ENCODE results near the gene PRRG4. TPM values are rescaled to one million over a fixed set of nuclear protein-coding genes. Genes with fewer than 3 reads are reported as not detected.

PRRG4 gene
- total and polyA plus RNA-seq, 2 of the 13 experiments (the other 11 are each of a cell fraction or from before 2014, with no cell fraction given), result 0.24 to 0.95 TPM

DNA sequence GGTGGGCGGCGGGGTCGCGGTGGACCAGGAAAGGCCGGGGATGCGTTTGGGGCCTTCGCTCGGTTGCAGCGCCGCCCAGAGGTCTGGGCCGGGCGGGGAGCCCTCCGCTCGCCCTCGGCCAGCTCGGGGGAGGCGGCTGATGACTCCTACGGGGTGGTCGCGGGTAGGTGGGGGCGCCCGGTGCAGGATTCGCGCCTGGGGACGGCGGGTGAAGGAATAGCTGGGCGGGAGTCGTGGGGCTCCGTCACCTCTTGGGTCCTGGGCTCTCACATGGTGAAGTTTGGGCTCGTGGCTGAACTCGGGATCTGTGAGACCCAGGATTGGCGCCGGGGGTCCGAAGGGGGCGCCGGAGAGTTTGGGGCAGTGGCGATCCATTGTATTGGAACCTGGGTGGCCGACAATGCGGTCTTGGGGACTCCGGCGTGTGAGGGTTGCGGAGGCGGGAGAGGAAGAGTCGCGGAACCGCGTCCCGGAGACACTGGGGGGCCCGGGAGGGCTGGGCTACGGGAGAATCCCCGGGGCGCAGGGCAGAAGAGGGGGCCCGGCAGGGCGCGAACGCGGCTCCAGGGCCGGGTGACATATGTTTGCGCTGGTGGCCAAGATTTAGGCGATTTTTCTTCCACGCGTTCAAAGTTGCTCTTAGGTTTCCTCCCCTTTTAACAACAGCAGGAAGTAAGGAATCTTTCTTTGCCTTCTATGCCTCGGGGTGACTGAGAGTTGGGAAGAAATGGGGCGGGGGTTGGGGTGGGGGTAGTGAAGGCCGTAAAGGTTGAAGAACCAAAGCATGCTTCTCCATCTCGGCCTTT lies 63.8 kb downstream of the PRRG4 start (continued):
- TF ChIP-seq AGO2 (optimal IDR thresholded peaks at IDR 0.05; ENCODE audit: low read depth, low read length) (peak; percentile 67), YEATS4 (CRISPR knock-in tag; IDR thresholded peaks at IDR 0.05; ENCODE audit: borderline replicate concordance) (peak; percentile 66; the same call in 1 of the 2 replicates), SRSF1 (optimal IDR thresholded peaks at IDR 0.05; ENCODE audit: low read depth, low read length) (peak; percentile 33), SRY (CRISPR knock-in tag; IDR thresholded peaks at IDR 0.05) (peak; percentile 32; the same call in 1 of the 2 replicates), RBM22 (optimal IDR thresholded peaks at IDR 0.05; ENCODE audit: low read length) (no peak), ZNF317 (CRISPR knock-in tag; IDR thresholded peaks at IDR 0.05) (peak; percentile 19; the same call in 1 of the 2 replicates), KLF6 (CRISPR knock-in tag; IDR thresholded peaks at IDR 0.05) (peak; percentile 71; the same call in 1 of the 2 replicates), TCF12 (IDR thresholded peaks at IDR 0.05) (no peak), TCF12 (CRISPR knock-in tag; IDR thresholded peaks at IDR 0.05) (0 out of 2 replicates have a peak, but pooled peaks have one; percentile 12), ZBTB38 (CRISPR knock-in tag; IDR thresholded peaks at IDR 0.05) (no peak), ZNF17 (CRISPR knock-in tag; IDR thresholded peaks at IDR 0.05) (no peak), THAP11 (CRISPR knock-in tag; IDR thresholded peaks at IDR 0.05) (peak; percentile 17; the same call in 1 of the 2 replicates), ZNF605 (CRISPR knock-in tag; IDR thresholded peaks at IDR 0.05) (peak; percentile 67)
- TF ChIP-seq, protein P1, sequence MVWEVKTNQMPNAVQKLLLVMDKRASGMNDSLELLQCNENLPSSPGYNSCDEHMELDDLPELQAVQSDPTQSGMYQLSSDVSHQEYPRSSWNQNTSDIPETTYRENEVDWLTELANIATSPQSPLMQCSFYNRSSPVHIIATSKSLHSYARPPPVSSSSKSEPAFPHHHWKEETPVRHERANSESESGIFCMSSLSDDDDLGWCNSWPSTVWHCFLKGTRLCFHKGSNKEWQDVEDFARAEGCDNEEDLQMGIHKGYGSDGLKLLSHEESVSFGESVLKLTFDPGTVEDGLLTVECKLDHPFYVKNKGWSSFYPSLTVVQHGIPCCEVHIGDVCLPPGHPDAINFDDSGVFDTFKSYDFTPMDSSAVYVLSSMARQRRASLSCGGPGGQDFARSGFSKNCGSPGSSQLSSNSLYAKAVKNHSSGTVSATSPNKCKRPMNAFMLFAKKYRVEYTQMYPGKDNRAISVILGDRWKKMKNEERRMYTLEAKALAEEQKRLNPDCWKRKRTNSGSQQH (CRISPR knock-in tag; IDR thresholded peaks at IDR 0.05; ENCODE audit: low read depth), result 0 out of 2 replicates have a peak, but pooled peaks have one; percentile 15
- TF ChIP-seq, protein P2, sequence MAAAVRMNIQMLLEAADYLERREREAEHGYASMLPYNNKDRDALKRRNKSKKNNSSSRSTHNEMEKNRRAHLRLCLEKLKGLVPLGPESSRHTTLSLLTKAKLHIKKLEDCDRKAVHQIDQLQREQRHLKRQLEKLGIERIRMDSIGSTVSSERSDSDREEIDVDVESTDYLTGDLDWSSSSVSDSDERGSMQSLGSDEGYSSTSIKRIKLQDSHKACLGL (CRISPR knock-in tag; IDR thresholded peaks at IDR 0.05), result peak; percentile 68; the same call in 1 of the 2 replicates
- TF ChIP-seq, protein P3, sequence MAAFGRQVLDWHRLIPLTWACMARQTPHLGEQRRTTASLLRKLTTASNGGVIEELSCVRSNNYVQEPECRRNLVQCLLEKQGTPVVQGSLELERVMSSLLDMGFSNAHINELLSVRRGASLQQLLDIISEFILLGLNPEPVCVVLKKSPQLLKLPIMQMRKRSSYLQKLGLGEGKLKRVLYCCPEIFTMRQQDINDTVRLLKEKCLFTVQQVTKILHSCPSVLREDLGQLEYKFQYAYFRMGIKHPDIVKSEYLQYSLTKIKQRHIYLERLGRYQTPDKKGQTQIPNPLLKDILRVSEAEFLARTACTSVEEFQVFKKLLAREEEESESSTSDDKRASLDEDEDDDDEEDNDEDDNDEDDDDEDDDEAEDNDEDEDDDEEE (CRISPR knock-in tag; IDR thresholded peaks at IDR 0.05), result no peak
- TF ChIP-seq, protein P4, sequence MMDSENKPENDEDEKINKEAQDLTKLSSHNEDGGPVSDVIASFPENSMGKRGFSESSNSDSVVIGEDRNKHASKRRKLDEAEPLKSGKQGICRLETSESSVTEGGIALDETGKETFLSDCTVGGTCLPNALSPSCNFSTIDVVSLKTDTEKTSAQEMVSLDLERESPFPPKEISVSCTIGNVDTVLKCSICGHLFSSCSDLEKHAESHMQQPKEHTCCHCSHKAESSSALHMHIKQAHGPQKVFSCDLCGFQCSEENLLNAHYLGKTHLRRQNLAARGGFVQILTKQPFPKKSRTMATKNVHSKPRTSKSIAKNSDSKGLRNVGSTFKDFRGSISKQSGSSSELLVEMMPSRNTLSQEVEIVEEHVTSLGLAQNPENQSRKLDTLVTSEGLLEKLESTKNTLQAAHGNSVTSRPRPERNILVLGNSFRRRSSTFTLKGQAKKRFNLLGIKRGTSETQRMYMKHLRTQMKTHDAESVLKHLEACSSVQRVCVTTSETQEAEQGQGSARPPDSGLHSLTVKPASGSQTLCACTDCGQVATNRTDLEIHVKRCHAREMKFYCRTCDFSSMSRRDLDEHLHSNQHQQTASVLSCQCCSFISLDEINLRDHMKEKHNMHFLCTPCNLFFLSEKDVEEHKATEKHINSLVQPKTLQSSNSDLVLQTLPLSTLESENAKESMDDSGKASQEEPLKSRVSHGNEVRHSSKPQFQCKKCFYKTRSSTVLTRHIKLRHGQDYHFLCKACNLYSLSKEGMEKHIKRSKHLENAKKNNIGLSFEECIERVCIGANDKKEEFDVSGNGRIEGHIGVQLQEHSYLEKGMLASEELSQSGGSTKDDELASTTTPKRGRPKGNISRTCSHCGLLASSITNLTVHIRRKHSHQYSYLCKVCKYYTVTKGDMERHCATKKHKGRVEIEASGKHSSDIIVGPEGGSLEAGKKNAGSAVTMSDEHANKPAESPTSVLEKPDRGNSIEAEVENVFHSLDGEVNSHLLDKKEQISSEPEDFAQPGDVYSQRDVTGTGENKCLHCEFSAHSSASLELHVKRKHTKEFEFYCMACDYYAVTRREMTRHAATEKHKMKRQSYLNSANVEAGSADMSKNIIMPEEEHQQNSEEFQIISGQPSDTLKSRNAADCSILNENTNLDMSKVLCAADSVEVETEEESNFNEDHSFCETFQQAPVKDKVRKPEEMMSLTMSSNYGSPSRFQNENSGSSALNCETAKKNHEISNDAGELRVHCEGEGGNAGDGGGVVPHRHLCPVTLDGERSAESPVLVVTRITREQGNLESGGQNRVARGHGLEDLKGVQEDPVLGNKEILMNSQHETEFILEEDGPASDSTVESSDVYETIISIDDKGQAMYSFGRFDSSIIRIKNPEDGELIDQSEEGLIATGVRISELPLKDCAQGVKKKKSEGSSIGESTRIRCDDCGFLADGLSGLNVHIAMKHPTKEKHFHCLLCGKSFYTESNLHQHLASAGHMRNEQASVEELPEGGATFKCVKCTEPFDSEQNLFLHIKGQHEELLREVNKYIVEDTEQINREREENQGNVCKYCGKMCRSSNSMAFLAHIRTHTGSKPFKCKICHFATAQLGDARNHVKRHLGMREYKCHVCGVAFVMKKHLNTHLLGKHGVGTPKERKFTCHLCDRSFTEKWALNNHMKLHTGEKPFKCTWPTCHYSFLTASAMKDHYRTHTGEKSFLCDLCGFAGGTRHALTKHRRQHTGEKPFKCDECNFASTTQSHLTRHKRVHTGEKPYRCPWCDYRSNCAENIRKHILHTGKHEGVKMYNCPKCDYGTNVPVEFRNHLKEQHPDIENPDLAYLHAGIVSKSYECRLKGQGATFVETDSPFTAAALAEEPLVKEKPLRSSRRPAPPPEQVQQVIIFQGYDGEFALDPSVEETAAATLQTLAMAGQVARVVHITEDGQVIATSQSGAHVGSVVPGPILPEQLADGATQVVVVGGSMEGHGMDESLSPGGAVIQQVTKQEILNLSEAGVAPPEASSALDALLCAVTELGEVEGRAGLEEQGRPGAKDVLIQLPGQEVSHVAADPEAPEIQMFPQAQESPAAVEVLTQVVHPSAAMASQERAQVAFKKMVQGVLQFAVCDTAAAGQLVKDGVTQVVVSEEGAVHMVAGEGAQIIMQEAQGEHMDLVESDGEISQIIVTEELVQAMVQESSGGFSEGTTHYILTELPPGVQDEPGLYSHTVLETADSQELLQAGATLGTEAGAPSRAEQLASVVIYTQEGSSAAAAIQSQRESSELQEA (CRISPR knock-in tag; IDR thresholded peaks at IDR 0.05; ENCODE audit: not compliant biosample characterization), result peak; percentile 61
